GM12878 (cell line): ENCODE measurements around the gene TNFRSF6B. TPM values are rescaled to one million over a fixed set of nuclear protein-coding genes. Genes with fewer than 3 reads are reported as not detected.

Experiments used
- ATAC-seq: fragments of 200-7000 bp; cut with Tn5 transposase; 3 replicates; pipeline ENCODE4 v1.9.1; 2020; ENCODE audit warnings: mild to moderate bottlenecking, moderate library complexity
- BruUV-seq: library from RNA; stranded (reverse); fragments of 400-500 nt; replicated peaks from 2 replicates; lab custom pipeline; 2021; lab: Mats Ljungman, UMichigan
- CTCF ChIA-PET: fragments of 300-600 bp; sonication (Branson Sonifier 250); formaldehyde crosslinking; extraction: SDS; loops from one replicate; lab custom pipeline; 2021; ENCODE audit warnings: inconsistent platforms; lab: Yijun Ruan, JAX
- POLR2A ChIA-PET: fragments of 350-600 bp; formaldehyde crosslinking; extraction: SDS; loops from one replicate; lab custom pipeline; 2021; ENCODE audit warnings: inconsistent platforms; lab: Charles Lee
- RAD21 ChIA-PET: fragments of 300-600 bp; sonication (Branson Sonifier 250); formaldehyde crosslinking; loops from one replicate; lab custom pipeline; 2023; ENCODE audit warnings: antibody characterized with exemption; ENCODE audit not compliant: unreplicated experiment; lab: Charles Lee
- SMC1A ChIA-PET: fragments of 300-600 bp; sonication (Branson Sonifier 250); formaldehyde crosslinking; loops from one replicate; lab custom pipeline; 2023; ENCODE audit not compliant: unreplicated experiment, uncharacterized antibody; lab: Charles Lee
- DNase-seq: peaks from one replicate; pipeline ENCODE4 v3.0.0-alpha.2; 2011; ENCODE audit warnings: low read depth, low spot score
- FAIRE-seq: peaks from 3 replicates; lab custom pipeline; 2011; peaks lifted over from hg19 to GRCh38; lab: Jason Lieb, UNC
- H2AFZ ChIP-seq: 2 replicates; pipeline ENCODE4 v1.6.0; 2011; ENCODE audit warnings: low read depth, low read length, control low read depth; ENCODE audit not compliant: control insufficient read depth
- H3K27ac ChIP-seq: 2 replicates; pipeline ENCODE4 v1.5.1; 2011; ENCODE audit warnings: control low read depth; ENCODE audit not compliant: control insufficient read depth, insufficient read depth
- H3K27me3 ChIP-seq, 2 experiments: replicated peaks in 1 of 2; 2 replicates each; pipeline versions ENCODE4 v1.6.0 to v1.6.1; 2011; ENCODE audit warnings: low read length in 1 of 2; ENCODE audit not compliant: control insufficient read depth in 2 of 2, insufficient read depth in 2 of 2
- H3K36me3 ChIP-seq, 2 experiments: 2 replicates each; pipeline ENCODE4 v1.5.1; 2011; ENCODE audit warnings: low read length in 1 of 2; ENCODE audit not compliant: control insufficient read depth in 2 of 2, insufficient read depth in 2 of 2
- H3K4me1 ChIP-seq: 2 replicates; pipeline ENCODE4 v1.6.1; 2011; ENCODE audit warnings: mild to moderate bottlenecking, low read length, moderate library complexity, mixed read lengths; ENCODE audit not compliant: control insufficient read depth, insufficient read depth
- H3K4me2 ChIP-seq: 2 replicates; pipeline ENCODE4 v1.6.0; 2011; ENCODE audit warnings: control low read depth; ENCODE audit not compliant: control insufficient read depth, insufficient read depth
- H3K4me3 ChIP-seq: fragments of 200-600 bp; sonication (generic); 2 replicates; pipeline ENCODE4 v1.5.1; 2016
- H3K79me2 ChIP-seq: 2 replicates; pipeline ENCODE4 v1.6.0; 2011; ENCODE audit warnings: low read length; ENCODE audit not compliant: control insufficient read depth, insufficient read depth
- H3K9ac ChIP-seq: 2 replicates; pipeline ENCODE4 v1.8.0; 2011; ENCODE audit warnings: low read length, control low read depth, mixed read lengths; ENCODE audit not compliant: control insufficient read depth, insufficient read depth
- H3K9me3 ChIP-seq: replicated peaks from 3 replicates; pipeline ENCODE4 v1.5.1; 2011; ENCODE audit warnings: mild to moderate bottlenecking, low read length; ENCODE audit not compliant: control insufficient read depth, insufficient read depth
- H4K20me1 ChIP-seq: 2 replicates; pipeline ENCODE4 v1.6.0; 2011; ENCODE audit not compliant: control insufficient read depth, insufficient read depth
- ASH2L ChIP-seq: fragments of 300-600, 200-600 bp; sonication (generic); IDR thresholded peaks from 2 replicates; pipeline ENCODE4 v1.6.1; 2017; ENCODE audit warnings: low read depth, mild to moderate bottlenecking, borderline replicate concordance
- JUND ChIP-seq: IDR thresholded peaks from 2 replicates; pipeline ENCODE4 v1.6.1; 2012; ENCODE audit warnings: low read depth, mild to moderate bottlenecking, low read length, improper control_type of control experiment, moderate library complexity
- RAD51 ChIP-seq: fragments of 450-650 bp; IDR thresholded peaks from 2 replicates; pipeline ENCODE4 v1.6.1; 2016; ENCODE audit warnings: moderate library complexity, mild to moderate bottlenecking, inconsistent platforms
- TCF7 ChIP-seq: IDR thresholded peaks from 2 replicates; pipeline ENCODE4 v1.6.1; 2014; ENCODE audit warnings: antibody characterized with exemption, borderline replicate concordance
- ZBTB40 ChIP-seq: fragments of 450-650 bp; IDR thresholded peaks from 2 replicates; pipeline ENCODE4 v1.6.1; 2016; ENCODE audit warnings: mild to moderate bottlenecking, moderate library complexity, borderline replicate concordance
- WGBS: methylation state at CpG from one replicate; pipeline ENCODE4 v1.1.6; 2016; ENCODE audit warnings: low lambda C conversion rate; ENCODE audit not compliant: insufficient replicate concordance, insufficient coverage; ENCODE audit errors: missing lambda C conversion rate; 5-methylcytosine and 5-hydroxymethylcytosine counted together
- in situ Hi-C: fragments of 300-500 bp; cut with MboI; formaldehyde crosslinking; loops from 9 replicates; pipeline ENCODE4 v1.14.3; 2018; ENCODE audit warnings: mixed read lengths
- intact Hi-C: fragments of 100-400 bp; cut with micrococcal nuclease; formaldehyde crosslinking; loops from one replicate; pipeline ENCODE4 v1.14.2; 2022; ENCODE audit not compliant: unreplicated experiment
- polyA plus RNA-seq, 11 experiments: library from polyadenylated mRNA; depleted of rRNA in 4 of 11; unstranded in 6 of 11; stranded (reverse) in 5 of 11; fragments of >200 nt; fragmentation: Nextera tagmentation in 4 of 11; fragmentation: Illumina TruSeq in 1 of 11; extraction: Ambion mirVana in 4 of 11; extraction: Trizol in 1 of 11; gene quantifications; 1 replicate in 1 of 11; 2 replicates in 10 of 11; pipeline versions ENCODE4 v1.2.1 to v1.2.3, GENCODE V29; 2011 to 2016; ENCODE audit warnings: inconsistent platforms in 2 of 11, missing spikeins in 2 of 11, low read depth in 1 of 11
- total RNA-seq, 4 experiments: library from RNA; depleted of rRNA in 3 of 4; stranded (reverse); fragments of >200 nt in 3 of 4; fragmentation: Illumina TruSeq in 1 of 4; extraction: Trizol in 1 of 4; gene quantifications; 2 replicates each; pipeline versions ENCODE4 v1.2.1 to v1.2.3, GENCODE V29; 2013 to 2021

Gene TNFRSF6B
- total and polyA plus RNA-seq, 10 of the 15 experiments (the other 5 are each of a cell fraction or from before 2014, with no cell fraction given), result 0.67 to 2.2 (median 1.8) TPM; not detected in 7

- FAIRE-seq, result no peak
- Histone ChIP-seq H3K36me3 (peaks cover 0 to 16% of the 10 kb centered on the region in 2 experiments; a peak in 2 of 4 replicates), H3K4me2 (no peak overlapping the region), H3K27me3 (no peaks in the 10 kb centered on the region), H3K9me3 (no peaks in the 10 kb centered on the region), H3K79me2 (peaks cover 10% of the 10 kb centered on the region), H3K4me1 (peaks cover 8% of the 10 kb centered on the region), H4K20me1 (no peaks in the 10 kb centered on the region), H3K27ac (no peak overlapping the region), H3K4me3 (no peak overlapping the region), H3K9ac (no peak overlapping the region), H2AFZ (no peak overlapping the region)
- ChIA-PET POLR2A (no interaction called here), CTCF (no interaction called here), RAD21 (no interaction called here), SMC1A (no interaction called here)
- 82% methylated on average over 9 of the region's 9 CpGs for WGBS
- in situ Hi-C loops, result no loop called here
- intact Hi-C loops, result no loop called here
- ATAC-seq, result no peak
- DNase-seq, result no peak
- TF ChIP-seq ASH2L, result no peak
- TF ChIP-seq RAD51, result no peak
- no peak for TF ChIP-seq TCF7
- no peak for TF ChIP-seq ZBTB40
- no peak for TF ChIP-seq JUND
- no TSS peak for BruUV-seq
Measured at GRCh38 chr20:63662813-63663189, 33.7 kb upstream of the TNFRSF6B start.
